ENCODE measurements around the gene MAGOHB.

DNA sequence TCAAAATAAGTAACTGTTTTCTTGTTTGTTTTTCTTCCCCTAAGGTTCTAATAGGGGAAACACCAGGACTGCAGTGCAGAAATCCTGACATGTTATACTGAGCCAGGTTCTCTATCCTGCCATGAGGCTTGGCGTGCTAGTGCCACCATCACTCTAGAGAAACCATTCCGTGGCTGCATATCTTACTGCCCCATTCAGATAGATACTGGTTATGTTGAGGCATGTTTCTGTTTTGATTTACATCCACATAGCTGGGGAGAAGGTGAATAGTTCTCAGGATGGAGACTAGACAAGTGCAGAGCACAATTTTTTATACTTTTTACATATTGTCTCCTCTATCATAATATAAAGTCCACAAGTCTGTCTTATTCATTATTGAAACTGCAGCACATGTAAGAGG, 11.5 kb downstream of the MAGOHB start:
- TF ChIP-seq, protein P1, sequence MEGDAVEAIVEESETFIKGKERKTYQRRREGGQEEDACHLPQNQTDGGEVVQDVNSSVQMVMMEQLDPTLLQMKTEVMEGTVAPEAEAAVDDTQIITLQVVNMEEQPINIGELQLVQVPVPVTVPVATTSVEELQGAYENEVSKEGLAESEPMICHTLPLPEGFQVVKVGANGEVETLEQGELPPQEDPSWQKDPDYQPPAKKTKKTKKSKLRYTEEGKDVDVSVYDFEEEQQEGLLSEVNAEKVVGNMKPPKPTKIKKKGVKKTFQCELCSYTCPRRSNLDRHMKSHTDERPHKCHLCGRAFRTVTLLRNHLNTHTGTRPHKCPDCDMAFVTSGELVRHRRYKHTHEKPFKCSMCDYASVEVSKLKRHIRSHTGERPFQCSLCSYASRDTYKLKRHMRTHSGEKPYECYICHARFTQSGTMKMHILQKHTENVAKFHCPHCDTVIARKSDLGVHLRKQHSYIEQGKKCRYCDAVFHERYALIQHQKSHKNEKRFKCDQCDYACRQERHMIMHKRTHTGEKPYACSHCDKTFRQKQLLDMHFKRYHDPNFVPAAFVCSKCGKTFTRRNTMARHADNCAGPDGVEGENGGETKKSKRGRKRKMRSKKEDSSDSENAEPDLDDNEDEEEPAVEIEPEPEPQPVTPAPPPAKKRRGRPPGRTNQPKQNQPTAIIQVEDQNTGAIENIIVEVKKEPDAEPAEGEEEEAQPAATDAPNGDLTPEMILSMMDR (IDR thresholded peaks at IDR 0.05): no peak
- no peak for TF ChIP-seq POLR2A (IDR thresholded peaks at IDR 0.05)
